ENCODE measurements around the gene TMUB1.

Gene TMUB1

GRCh38 chr7:151070574-151070960 is 12.7 kb downstream of the TMUB1 start:
- Histone ChIP-seq H4K20me1 (ENCODE audit: insufficient read depth, low read length) (no peaks in the 10 kb centered on the region), H3K9me3 (replicated peaks; ENCODE audit: insufficient read depth, low read length) (no peaks in the 10 kb centered on the region), H3K9me2 (replicated peaks; ENCODE audit: insufficient read depth, low read length) (no peaks in the 10 kb centered on the region), H3K4me3 (ENCODE audit: low read length) (no peak overlapping the region), H3K4me2 (ENCODE audit: low read depth, low read length) (no peak overlapping the region), H3K4me1 (ENCODE audit: low read length) (no peaks in the 10 kb centered on the region), H3K27me3 (replicated peaks; ENCODE audit: insufficient read depth, low read length) (no peaks in the 10 kb centered on the region), H3F3A (ENCODE audit: insufficient read depth, low read length) (peaks cover 7% of the 10 kb centered on the region; the same call in 1 of the 2 replicates), H2AFZ (ENCODE audit: low read length) (no peak overlapping the region), H3K9ac (ENCODE audit: low read length) (no peak overlapping the region), H3K36me3 (replicated peaks; ENCODE audit: insufficient read depth, low read length) (peaks cover 3% of the 10 kb centered on the region; the same call in 1 of the 2 replicates), H3K27ac (ENCODE audit: low read length) (no peak overlapping the region), H3K79me2 (ENCODE audit: low read length) (no peaks in the 10 kb centered on the region)
- no peak for TF ChIP-seq EZH2 (optimal IDR thresholded peaks at IDR 0.05; ENCODE audit: low read depth, low read length)
- TF ChIP-seq EZH2phosphoT487 (IDR thresholded peaks at IDR 0.05; ENCODE audit: low read length), result no peak
- TF ChIP-seq, protein P1, sequence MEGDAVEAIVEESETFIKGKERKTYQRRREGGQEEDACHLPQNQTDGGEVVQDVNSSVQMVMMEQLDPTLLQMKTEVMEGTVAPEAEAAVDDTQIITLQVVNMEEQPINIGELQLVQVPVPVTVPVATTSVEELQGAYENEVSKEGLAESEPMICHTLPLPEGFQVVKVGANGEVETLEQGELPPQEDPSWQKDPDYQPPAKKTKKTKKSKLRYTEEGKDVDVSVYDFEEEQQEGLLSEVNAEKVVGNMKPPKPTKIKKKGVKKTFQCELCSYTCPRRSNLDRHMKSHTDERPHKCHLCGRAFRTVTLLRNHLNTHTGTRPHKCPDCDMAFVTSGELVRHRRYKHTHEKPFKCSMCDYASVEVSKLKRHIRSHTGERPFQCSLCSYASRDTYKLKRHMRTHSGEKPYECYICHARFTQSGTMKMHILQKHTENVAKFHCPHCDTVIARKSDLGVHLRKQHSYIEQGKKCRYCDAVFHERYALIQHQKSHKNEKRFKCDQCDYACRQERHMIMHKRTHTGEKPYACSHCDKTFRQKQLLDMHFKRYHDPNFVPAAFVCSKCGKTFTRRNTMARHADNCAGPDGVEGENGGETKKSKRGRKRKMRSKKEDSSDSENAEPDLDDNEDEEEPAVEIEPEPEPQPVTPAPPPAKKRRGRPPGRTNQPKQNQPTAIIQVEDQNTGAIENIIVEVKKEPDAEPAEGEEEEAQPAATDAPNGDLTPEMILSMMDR (IDR thresholded peaks at IDR 0.05; ENCODE audit: low read length), result no peak
- no peak for DNase-seq

GRCh38 chr7:151069841-151070573 is 13.3 kb downstream of the TMUB1 start:
- Histone ChIP-seq H3K4me3 (ENCODE audit: low read length) (no peak overlapping the region), H2AFZ (ENCODE audit: low read length) (no peak overlapping the region), H3K9me3 (replicated peaks; ENCODE audit: insufficient read depth, low read length) (no peaks in the 10 kb centered on the region), H3K4me2 (ENCODE audit: low read depth, low read length) (no peak overlapping the region), H3K9ac (ENCODE audit: low read length) (no peak overlapping the region), H3K27me3 (replicated peaks; ENCODE audit: insufficient read depth, low read length) (no peaks in the 10 kb centered on the region), H3K27ac (ENCODE audit: low read length) (no peak overlapping the region), H3F3A (ENCODE audit: insufficient read depth, low read length) (peaks cover 3% of the 10 kb centered on the region; the same call in 1 of the 2 replicates), H4K20me1 (ENCODE audit: insufficient read depth, low read length) (no peaks in the 10 kb centered on the region), H3K9me2 (replicated peaks; ENCODE audit: insufficient read depth, low read length) (no peaks in the 10 kb centered on the region), H3K36me3 (replicated peaks; ENCODE audit: insufficient read depth, low read length) (peaks cover 3% of the 10 kb centered on the region; the same call in 1 of the 2 replicates), H3K79me2 (ENCODE audit: low read length) (no peaks in the 10 kb centered on the region), H3K4me1 (ENCODE audit: low read length) (no peaks in the 10 kb centered on the region)
- no peak for DNase-seq
- TF ChIP-seq EZH2 (optimal IDR thresholded peaks at IDR 0.05; ENCODE audit: low read depth, low read length) (no peak), EZH2phosphoT487 (IDR thresholded peaks at IDR 0.05; ENCODE audit: low read length) (no peak)
- TF ChIP-seq, protein P1 (IDR thresholded peaks at IDR 0.05; ENCODE audit: low read length), result no peak

GRCh38 chr7:151068069-151068773 is 15.1 kb downstream of the TMUB1 start:
- no peak overlapping the region for H3K9ac ChIP-seq (ENCODE audit: low read length)
- H4K20me1 ChIP-seq (ENCODE audit: insufficient read depth, low read length), result no peaks in the 10 kb centered on the region
- no peaks in the 10 kb centered on the region for H3K9me3 ChIP-seq (replicated peaks; ENCODE audit: insufficient read depth, low read length)
- H3K27me3 ChIP-seq (replicated peaks; ENCODE audit: insufficient read depth, low read length), result no peaks in the 10 kb centered on the region
- H3K4me1 ChIP-seq (ENCODE audit: low read length), result no peaks in the 10 kb centered on the region
- no peaks in the 10 kb centered on the region for H3K79me2 ChIP-seq (ENCODE audit: low read length)
- no peaks in the 10 kb centered on the region for H3K9me2 ChIP-seq (replicated peaks; ENCODE audit: insufficient read depth, low read length)
- TF ChIP-seq, protein P1 (IDR thresholded peaks at IDR 0.05; ENCODE audit: low read length), result no peak
- TF ChIP-seq EZH2phosphoT487 (IDR thresholded peaks at IDR 0.05; ENCODE audit: low read length) (no peak), EZH2 (optimal IDR thresholded peaks at IDR 0.05; ENCODE audit: low read depth, low read length) (no peak)
- H3K4me2 ChIP-seq (ENCODE audit: low read depth, low read length), result no peak overlapping the region
- 0 out of 2 replicates have a peak, but pooled peaks cover 3% of the 10 kb centered on the region for H3K36me3 ChIP-seq (replicated peaks; ENCODE audit: insufficient read depth, low read length)
- no peak for DNase-seq
- H3K4me3 ChIP-seq (ENCODE audit: low read length), result no peak overlapping the region
- H3F3A ChIP-seq (ENCODE audit: insufficient read depth, low read length), result no peaks in the 10 kb centered on the region
- no peak overlapping the region for H3K27ac ChIP-seq (ENCODE audit: low read length)
- no peak overlapping the region for H2AFZ ChIP-seq (ENCODE audit: low read length)

Data from MM.1S (cell line).